Thymus (tissue), 11 donors: ENCODE data around the gene NACC2. TPM values are rescaled to one million over a fixed set of nuclear protein-coding genes. Genes with fewer than 3 reads are reported as not detected.

Experiments
- DNase-seq, 9 donors: peaks; one replicate each; pipeline ENCODE4 v3.0.0-alpha.2; 2013; ENCODE audit warnings: low spot score in 9 of 9, low read depth in 6 of 9, missing footprints in 1 of 9
- H3K27ac ChIP-seq, 2 donors: one replicate each; pipeline ENCODE4 v1.5.1; 2013; ENCODE audit warnings: control low read depth in 1 of 2, low read depth in 1 of 2, low read length in 1 of 2, mild to moderate bottlenecking in 1 of 2, moderate library complexity in 1 of 2
- H3K27me3 ChIP-seq, 2 donors: one replicate each; pipeline ENCODE4 v1.5.1; 2013; ENCODE audit warnings: low read length in 1 of 2; ENCODE audit not compliant: control insufficient read depth in 2 of 2, insufficient read depth in 1 of 2
- H3K36me3 ChIP-seq, 2 donors: one replicate each; pipeline ENCODE4 v1.5.1; 2013; ENCODE audit warnings: low read length in 1 of 2, mild to moderate bottlenecking in 1 of 2, moderate library complexity in 1 of 2; ENCODE audit not compliant: control insufficient read depth in 2 of 2, insufficient read depth in 2 of 2
- H3K4me1 ChIP-seq, 2 donors: one replicate each; pipeline ENCODE4 v1.5.1; 2013; ENCODE audit warnings: low read length in 2 of 2; ENCODE audit not compliant: control insufficient read depth in 2 of 2, insufficient read depth in 2 of 2
- H3K4me3 ChIP-seq, 2 donors: one replicate each; pipeline ENCODE4 v1.5.1; 2013; ENCODE audit warnings: low read length in 2 of 2, control low read depth in 1 of 2, mild to moderate bottlenecking in 1 of 2
- H3K9me3 ChIP-seq, 2 donors: one replicate each; pipeline ENCODE4 v1.5.1; 2013; ENCODE audit warnings: low read length in 1 of 2, mild to moderate bottlenecking in 1 of 2; ENCODE audit not compliant: control insufficient read depth in 2 of 2, insufficient read depth in 1 of 2
- WGBS: extraction: QIAGEN DNeasy Blood & Tissue Kit; methylation state at CpG from one replicate; pipeline ENCODE4 v1.1.7; 2013; 5-methylcytosine and 5-hydroxymethylcytosine counted together
- polyA plus RNA-seq: library from polyadenylated mRNA; stranded (reverse); fragments of 200-250 nt; gene quantifications from one replicate; pipeline ENCODE4 v1.2.3, GENCODE V29; 2013
- total RNA-seq: library from RNA; stranded (reverse); fragments of 120-200 nt; gene quantifications from one replicate; pipeline ENCODE4 v1.2.4, GENCODE V29; 2013
- donor health status: healthy.

NACC2 gene
- total and polyA plus RNA-seq, 2 donors = 1.5 to 4.4 TPM

GRCh38 chr9:136140046-136140445 lies 45.0 kb upstream of the NACC2 start:
- no peaks in the 10 kb centered on the region for H3K9me3 ChIP-seq
- H3K4me3 ChIP-seq = no peak overlapping the region
- no peaks in the 10 kb centered on the region for H3K36me3 ChIP-seq
- H3K27ac ChIP-seq = no peak overlapping the region
- no peaks in the 10 kb centered on the region for H3K4me1 ChIP-seq
- DNase-seq = no peak
- WGBS = 93% methylated on average over 5 of the region's 5 CpGs
- H3K27me3 ChIP-seq = peaks cover 0 to 44% of the 10 kb centered on the region in 2 donors

GRCh38 chr9:136138566-136138965 lies 43.5 kb upstream of the NACC2 start:
- Histone ChIP-seq H3K27me3 (peaks cover 7 to 50% of the 10 kb centered on the region in 2 donors), H3K27ac (no peak overlapping the region), H3K36me3 (no peaks in the 10 kb centered on the region), H3K4me3 (no peak overlapping the region), H3K9me3 (no peaks in the 10 kb centered on the region), H3K4me1 (no peaks in the 10 kb centered on the region)
- peak in 2 of 9 donors; percentile 31 to 44 for DNase-seq
- 23% methylated on average over 9 of the region's 9 CpGs for WGBS

- no peak for DNase-seq
- no peak overlapping the region for H3K4me3 ChIP-seq
Observed at GRCh38 chr9:136137321-136138265, 42.5 kb upstream of the NACC2 start.

GRCh38 chr9:136136127-136136925 lies 41.2 kb upstream of the NACC2 start:
- Histone ChIP-seq H3K4me3 (no peak overlapping the region), H3K4me1 (no peaks in the 10 kb centered on the region), H3K27me3 (peaks cover 27 to 60% of the 10 kb centered on the region in 2 donors), H3K36me3 (no peaks in the 10 kb centered on the region), H3K27ac (no peak overlapping the region), H3K9me3 (no peaks in the 10 kb centered on the region)
- DNase-seq = no peak
- WGBS = 94% methylated on average over 33 of the region's 33 CpGs

More at GRCh38 chr9:136137321-136138265, 42.5 kb upstream of the NACC2 start:
- Histone ChIP-seq H3K27me3 (peaks cover 15 to 47% of the 10 kb centered on the region in 2 donors), H3K27ac (no peak overlapping the region), H3K9me3 (no peaks in the 10 kb centered on the region), H3K36me3 (no peaks in the 10 kb centered on the region), H3K4me1 (no peaks in the 10 kb centered on the region)
- WGBS = 90% methylated on average over 27 of the region's 27 CpGs

- Histone ChIP-seq H3K4me1 (peaks cover 0 to 2% of the 10 kb centered on the region in 2 donors), H3K27ac (no peak overlapping the region), H3K36me3 (no peaks in the 10 kb centered on the region), H3K9me3 (peaks cover 0 to 3% of the 10 kb centered on the region in 2 donors), H3K27me3 (peaks cover 28 to 68% of the 10 kb centered on the region in 2 donors), H3K4me3 (no peak overlapping the region)
- no peak for DNase-seq
- WGBS = 87% methylated on average over 18 of the region's 18 CpGs
Observed at GRCh38 chr9:136135326-136136126, 40.4 kb upstream of the NACC2 start.

GRCh38 chr9:136133959-136134484 lies 38.9 kb upstream of the NACC2 start:
- Histone ChIP-seq H3K4me1 (peaks cover 0 to 3% of the 10 kb centered on the region in 2 donors), H3K36me3 (no peaks in the 10 kb centered on the region), H3K27ac (no peak overlapping the region), H3K27me3 (peaks cover 28 to 78% of the 10 kb centered on the region in 2 donors), H3K4me3 (no peak overlapping the region), H3K9me3 (peaks cover 0 to 4% of the 10 kb centered on the region in 2 donors)
- DNase-seq = no peak
- 42% methylated on average over 18 of the region's 18 CpGs for WGBS

- peaks cover 28 to 81% of the 10 kb centered on the region in 2 donors for H3K27me3 ChIP-seq
- peak overlapping the region in 1 of 2 donors; percentile 34 for H3K4me3 ChIP-seq
- no peaks in the 10 kb centered on the region for H3K36me3 ChIP-seq
- H3K4me1 ChIP-seq = peaks cover 0 to 3% of the 10 kb centered on the region in 2 donors
- peaks cover 0 to 4% of the 10 kb centered on the region in 2 donors for H3K9me3 ChIP-seq
- H3K27ac ChIP-seq = no peak overlapping the region
- no peak for DNase-seq
- WGBS = 2% methylated on average over 67 of the region's 69 CpGs
Observed at GRCh38 chr9:136133191-136133958, 38.3 kb upstream of the NACC2 start.

- peaks cover 28 to 81% of the 10 kb centered on the region in 2 donors for H3K27me3 ChIP-seq
- H3K27ac ChIP-seq = no peak overlapping the region
- H3K4me1 ChIP-seq = peaks cover 0 to 3% of the 10 kb centered on the region in 2 donors
- WGBS = 13% methylated on average over 52 of the region's 52 CpGs
- no peaks in the 10 kb centered on the region for H3K36me3 ChIP-seq
- H3K4me3 ChIP-seq = no peak overlapping the region
- peaks cover 0 to 4% of the 10 kb centered on the region in 2 donors for H3K9me3 ChIP-seq
- DNase-seq = no peak
Observed at GRCh38 chr9:136132512-136133050, 37.5 kb upstream of the NACC2 start.
